A673 (cell line): ENCODE measurements around the gene FFAR1. TPM values are rescaled to one million over a fixed set of nuclear protein-coding genes. Genes with fewer than 3 reads are reported as not detected.

Experiments used
- BruUV-seq: library from RNA; stranded (reverse); fragments of 400-500 nt; replicated peaks from 2 replicates; lab custom pipeline; 2021; lab: Mats Ljungman, UMichigan
- CTCF ChIA-PET: fragments of 300-600 bp; sonication (Branson Sonifier 250); formaldehyde crosslinking; loops from one replicate; lab custom pipeline; 2022; ENCODE audit warnings: antibody characterized with exemption; lab: Charles Lee
- POLR2A ChIA-PET: fragments of 300-600 bp; sonication (Branson Sonifier 250); formaldehyde crosslinking; loops from one replicate; lab custom pipeline; 2022; ENCODE audit warnings: antibody characterized with exemption; ENCODE audit not compliant: low non-redundant PET; lab: Charles Lee
- DNase-seq: peaks from one replicate; pipeline ENCODE4 v3.0.0-alpha.2; 2015; ENCODE audit warnings: low spot score
- H3K27ac ChIP-seq: fragments of 200-600 bp; sonication (generic); 2 replicates; pipeline ENCODE4 v1.5.1; 2016; ENCODE audit warnings: mixed run types, low read depth, mild to moderate bottlenecking, mixed read lengths, antibody characterized with exemption, low read length; ENCODE audit not compliant: poor library complexity, severe bottlenecking
- H3K27me3 ChIP-seq: fragments of 200-600 bp; sonication (generic); replicated peaks from 2 replicates; pipeline ENCODE4 v1.6.1; 2017; ENCODE audit warnings: mixed run types, low read depth, mild to moderate bottlenecking, mixed read lengths, antibody characterized with exemption, low read length; ENCODE audit not compliant: insufficient read depth, poor library complexity
- H3K36me3 ChIP-seq: fragments of 200-600 bp; sonication (generic); 2 replicates; pipeline ENCODE4 v1.6.1; 2016; ENCODE audit warnings: mixed run types, mild to moderate bottlenecking, mixed read lengths, antibody characterized with exemption, low read length; ENCODE audit not compliant: insufficient read depth, poor library complexity, severe bottlenecking
- H3K4me1 ChIP-seq: fragments of 200-600 bp; sonication (generic); 2 replicates; pipeline ENCODE4 v1.6.1; 2017; ENCODE audit warnings: mixed run types, mild to moderate bottlenecking, mixed read lengths, antibody characterized with exemption, low read length; ENCODE audit not compliant: insufficient read depth, poor library complexity, severe bottlenecking
- H3K4me3 ChIP-seq: fragments of 200-600 bp; sonication (generic); 2 replicates; pipeline ENCODE4 v1.5.1; 2016; ENCODE audit warnings: low read depth, mixed run types, mild to moderate bottlenecking, mixed read lengths, low read length; ENCODE audit not compliant: poor library complexity, severe bottlenecking
- H3K9me3 ChIP-seq: fragments of 200-600 bp; sonication (generic); 2 replicates; pipeline ENCODE4 v1.6.1; 2016; ENCODE audit warnings: mixed run types, low read depth, mild to moderate bottlenecking, mixed read lengths, antibody characterized with exemption, low read length; ENCODE audit not compliant: poor library complexity, severe bottlenecking
- CTCF ChIP-seq: fragments of 300-800, 200-600 bp; sonication (generic); conservative IDR thresholded peaks from 2 replicates; pipeline ENCODE4 v1.5.1; 2017; ENCODE audit warnings: low read depth, mild to moderate bottlenecking, antibody characterized with exemption, low read length, moderate library complexity, mixed read lengths
- EZH2 ChIP-seq: fragments of 200-600 bp; sonication (generic); IDR thresholded peaks from 2 replicates; pipeline ENCODE4 v1.6.1; 2017; ENCODE audit warnings: borderline replicate concordance, low read depth, mild to moderate bottlenecking, mixed read lengths, antibody characterized with exemption, low read length; ENCODE audit not compliant: poor library complexity, severe bottlenecking
- intact Hi-C: fragments of 100-400 bp; cut with micrococcal nuclease; formaldehyde crosslinking; loops from one replicate; pipeline ENCODE4 v1.10.0; 2022; ENCODE audit not compliant: unreplicated experiment
- total RNA-seq: library from RNA; stranded (reverse); gene quantifications from 2 replicates; pipeline ENCODE4 v1.2.3, GENCODE V29; 2021

FFAR1 gene
- total RNA-seq, 1 experiment from 2014 or later = not detected

- no peaks in the 10 kb centered on the region for H3K9me3 ChIP-seq
- ChIA-PET CTCF (no interaction called here), POLR2A (no interaction called here)
- intact Hi-C loops = no loop called here
- no TSS peak for BruUV-seq
- H3K36me3 ChIP-seq = no peaks in the 10 kb centered on the region
- DNase-seq = no peak
- H3K27me3 ChIP-seq = peaks cover 5% of the 10 kb centered on the region
- no peak overlapping the region for H3K27ac ChIP-seq
- H3K4me1 ChIP-seq = peaks cover 6% of the 10 kb centered on the region
- TF ChIP-seq CTCF (no peak), EZH2 (no peak)
- H3K4me3 ChIP-seq = no peak overlapping the region
Observed at GRCh38 chr19:35379992-35380391, 32.3 kb downstream of the FFAR1 start.

DNA sequence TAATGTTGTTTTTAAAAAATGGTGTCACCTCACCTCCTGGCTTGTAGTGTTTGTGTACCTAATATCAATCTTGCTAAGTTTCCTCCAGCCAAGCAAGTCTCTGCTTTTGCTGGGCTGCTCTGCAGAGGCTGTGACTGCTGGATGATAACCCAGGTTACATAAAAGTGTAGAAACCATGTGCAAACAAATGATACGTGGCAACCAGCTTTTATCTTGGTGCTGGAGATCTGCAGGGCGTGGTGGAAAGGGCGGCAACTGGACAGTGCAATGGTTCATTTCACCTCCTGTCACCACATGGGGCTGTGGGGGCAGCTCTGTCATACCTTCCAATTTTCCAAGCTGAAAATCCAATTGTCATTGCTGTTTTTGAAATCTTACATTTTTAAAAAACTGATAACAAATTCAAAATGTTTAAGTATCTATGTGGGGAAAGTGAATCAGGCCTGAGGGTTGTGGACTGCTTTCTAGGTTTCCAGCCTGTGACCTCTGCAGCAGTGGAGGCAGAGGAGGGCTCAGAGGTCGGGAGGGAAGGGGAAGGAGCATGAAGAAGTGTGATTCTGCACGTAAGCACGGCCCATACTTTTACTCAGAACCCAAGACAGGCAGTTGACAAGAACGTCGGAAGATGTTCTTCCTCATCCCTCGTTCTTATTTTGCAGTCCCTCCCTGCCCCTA lies 32.9 kb downstream of the FFAR1 start:
- Histone ChIP-seq H3K9me3 (peaks cover 5% of the 10 kb centered on the region), H3K4me1 (peaks cover 4% of the 10 kb centered on the region), H3K27ac (no peak overlapping the region), H3K27me3 (peaks cover 5% of the 10 kb centered on the region), H3K4me3 (no peak overlapping the region), H3K36me3 (no peaks in the 10 kb centered on the region)
- TF ChIP-seq CTCF = no peak
- TF ChIP-seq EZH2 = no peak
- ChIA-PET CTCF (no interaction called here), POLR2A (no interaction called here)
- BruUV-seq = no TSS peak
- intact Hi-C loops = no loop called here
- DNase-seq = no peak

- Histone ChIP-seq H3K36me3 (no peaks in the 10 kb centered on the region), H3K27ac (no peak overlapping the region), H3K27me3 (peaks cover 5% of the 10 kb centered on the region), H3K4me1 (peaks cover 4% of the 10 kb centered on the region), H3K9me3 (peaks cover 11% of the 10 kb centered on the region), H3K4me3 (no peak overlapping the region)
- CTCF ChIA-PET = no interaction called here
- POLR2A ChIA-PET = no interaction called here
- intact Hi-C loops = no loop called here
- BruUV-seq = no TSS peak
- no peak for DNase-seq
- TF ChIP-seq CTCF (no peak), EZH2 (no peak)
Observed at GRCh38 chr19:35381318-35381717, 33.6 kb downstream of the FFAR1 start.
